NCI-H82 treated with DMSO at 0.1 percent for 48 hours (cell line): ENCODE data around the gene PPT1.

Source experiments
- DNase-seq: peaks from one replicate; lab custom pipeline; 2025; ENCODE audit not compliant: unreplicated experiment; lab: John Stamatoyannopoulos, UW

Gene PPT1

GRCh38 chr1:40096977-40097782, at the start of gene PPT1:
Gene PPT1 (minus strand): TSS chr1:40097252. CDS start chr1:40097238, 14 bp downstream.
- DNase-seq: peak; percentile 36

- DNase-seq: peak; percentile 64
These were observed 47.0 kb upstream of the PPT1 start for GRCh38 chr1:40143891-40144575.

GRCh38 chr1:40141878-40142535, 45.0 kb upstream of the PPT1 start:
- DNase-seq: no peak

GRCh38 chr1:40140211-40140973, 43.3 kb upstream of the PPT1 start:
- DNase-seq: no peak

GRCh38 chr1:40133839-40134238, 36.8 kb upstream of the PPT1 start:
- DNase-seq: no peak

- no peak for DNase-seq
These were observed 36.2 kb upstream of the PPT1 start for GRCh38 chr1:40133312-40133665.

GRCh38 chr1:40132383-40133311, 35.6 kb upstream of the PPT1 start:
- DNase-seq: no peak

- DNase-seq: no peak
These were observed 33.8 kb upstream of the PPT1 start for GRCh38 chr1:40130892-40131291.

GRCh38 chr1:40122855-40123254, 25.8 kb upstream of the PPT1 start:
- DNase-seq: no peak

- DNase-seq: no peak
These were observed 23.1 kb upstream of the PPT1 start for GRCh38 chr1:40120128-40120527.

GRCh38 chr1:40114400-40114799, 17.3 kb upstream of the PPT1 start:
- DNase-seq: no peak

GRCh38 chr1:40110389-40110788, 13.3 kb upstream of the PPT1 start:
- DNase-seq: no peak

- DNase-seq: no peak
These were observed 10.4 kb upstream of the PPT1 start for GRCh38 chr1:40107290-40107959.

GRCh38 chr1:40105028-40105427, 8.0 kb upstream of the PPT1 start:
- no peak for DNase-seq

- no peak for DNase-seq
These were observed 5.8 kb upstream of the PPT1 start for GRCh38 chr1:40102896-40103295.

GRCh38 chr1:40102038-40102437, 5.0 kb upstream of the PPT1 start:
- no peak for DNase-seq

- no peak for DNase-seq
These were observed 441 bp downstream of the PPT1 start for GRCh38 chr1:40096646-40096976.

- DNase-seq: no peak
These were observed 1.2 kb downstream of the PPT1 start for GRCh38 chr1:40095806-40096205.

GRCh38 chr1:40094466-40095110, 2.5 kb downstream of the PPT1 start:
- DNase-seq: no peak
